ENCODE results near the gene CFAP70. TPM values are rescaled to one million over a fixed set of nuclear protein-coding genes. Genes with fewer than 3 reads are reported as not detected.

CFAP70 gene
- total and polyA plus RNA-seq, 2 of the 8 experiments (the other 6 are each of a cell fraction or from before 2014, with no cell fraction given) = 0.21 to 0.30 TPM

DNA sequence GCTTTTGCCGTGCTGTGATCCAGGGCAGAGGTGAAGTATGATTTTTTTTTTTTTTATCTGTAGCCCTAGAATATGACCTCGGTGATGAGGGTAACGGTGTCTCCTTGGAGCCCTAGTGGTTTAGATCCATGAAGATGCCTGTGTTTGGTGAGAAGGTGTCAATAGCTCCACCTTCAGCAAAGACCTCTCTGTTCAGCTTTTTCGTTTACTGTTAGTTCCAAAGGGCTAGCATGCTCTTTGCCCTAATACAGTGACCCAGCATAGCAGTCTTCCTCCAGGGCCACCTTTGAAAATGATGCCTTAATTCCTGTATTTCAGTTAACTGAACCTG is 105.5 kb downstream of the CFAP70 start:
- no peak overlapping the region for H2BK5ac ChIP-seq (ENCODE audit: low read depth, low read length)

More for the DNA sequence above, 105.5 kb downstream of the CFAP70 start:
- H3K4me1 ChIP-seq (replicated peaks in 1 of 4; ENCODE audit: control insufficient read depth in 3 of 4, insufficient read depth in 4 of 4, low read length in 3 of 4) = peaks cover 0 to 4% (median 3%) of the 10 kb centered on the region in 4 experiments; a peak in 4 of 7 replicates
- H4K5ac ChIP-seq (ENCODE audit: insufficient read length, low read depth, low read length) = no peak overlapping the region
- no peak overlapping the region for H4K8ac ChIP-seq (ENCODE audit: extremely low read depth, insufficient read depth, low read length)
- no peaks in the 10 kb centered on the region for H3K27me3 ChIP-seq (replicated peaks in 1 of 4; ENCODE audit: control insufficient read depth in 3 of 4, extremely low read depth in 1 of 4, insufficient read depth in 3 of 4, low read length in 3 of 4)
- H3K56ac ChIP-seq (replicated peaks; ENCODE audit: insufficient read length, low read depth, low read length) = peak overlapping the region; percentile 44
- peaks cover 3 to 47% of the 10 kb centered on the region in 2 experiments; a peak in 2 of 4 replicates for H3K79me2 ChIP-seq (ENCODE audit: control insufficient read depth in 1 of 2, insufficient read depth in 2 of 2, low read length in 2 of 2)
- H3K9ac ChIP-seq (replicated peaks in 1 of 4; ENCODE audit: extremely low read depth in 1 of 4, low read depth in 3 of 4, low read length in 3 of 4) = peak overlapping the region; percentile 92 to 98 (median 95)
- H3K4me2 ChIP-seq (ENCODE audit: insufficient read depth in 1 of 2, low read depth in 2 of 2, low read length in 2 of 2) = peak overlapping the region; percentile 87 to 92
- H3K9me3 ChIP-seq (ENCODE audit: insufficient read depth in 2 of 2, low read depth in 1 of 2, low read length in 1 of 2) = no peaks in the 10 kb centered on the region
- ChIA-PET CTCF (ENCODE audit: partially characterized antibody) (interaction anchor here (0.5 to 4.2 kb wide), 7 partner anchors 10 to 371 kb away, joined by 3 to 18 read pairs (median 3); no protein-coding TSS in a partner anchor), POLR2A (ENCODE audit: partially characterized antibody) (interaction anchor here (0.6 to 5.1 kb wide), 13 partner anchors 8 to 491 kb away, joined by 3 to 45 read pairs (median 4); partner anchors contain the start of genes ANXA7, PPP3CB and SEC24C)
- H3K4ac ChIP-seq (replicated peaks; ENCODE audit: insufficient read length, low read depth, low read length) = no peak overlapping the region
- H3K4me3 ChIP-seq (ENCODE audit: extremely low read depth in 1 of 4, insufficient read depth in 2 of 4, low read depth in 3 of 4, low read length in 4 of 4) = peak overlapping the region; percentile 90 to 99 (median 97)
- H4K20me1 ChIP-seq (replicated peaks in 1 of 2; ENCODE audit: control insufficient read depth in 1 of 2, insufficient read depth in 2 of 2, low read length in 2 of 2) = no peaks in the 10 kb centered on the region
- DNase-seq (ENCODE audit: low read depth in 1 of 2, low spot score in 2 of 2) = no peak
- no peak for TF ChIP-seq TEAD4 (IDR thresholded peaks at IDR 0.05; ENCODE audit: low read depth, low read length)
- TF ChIP-seq BCL11A (IDR thresholded peaks at IDR 0.05; ENCODE audit: low read depth in 2 of 2, low read length in 2 of 2) = no peak
- TF ChIP-seq, protein P1, sequence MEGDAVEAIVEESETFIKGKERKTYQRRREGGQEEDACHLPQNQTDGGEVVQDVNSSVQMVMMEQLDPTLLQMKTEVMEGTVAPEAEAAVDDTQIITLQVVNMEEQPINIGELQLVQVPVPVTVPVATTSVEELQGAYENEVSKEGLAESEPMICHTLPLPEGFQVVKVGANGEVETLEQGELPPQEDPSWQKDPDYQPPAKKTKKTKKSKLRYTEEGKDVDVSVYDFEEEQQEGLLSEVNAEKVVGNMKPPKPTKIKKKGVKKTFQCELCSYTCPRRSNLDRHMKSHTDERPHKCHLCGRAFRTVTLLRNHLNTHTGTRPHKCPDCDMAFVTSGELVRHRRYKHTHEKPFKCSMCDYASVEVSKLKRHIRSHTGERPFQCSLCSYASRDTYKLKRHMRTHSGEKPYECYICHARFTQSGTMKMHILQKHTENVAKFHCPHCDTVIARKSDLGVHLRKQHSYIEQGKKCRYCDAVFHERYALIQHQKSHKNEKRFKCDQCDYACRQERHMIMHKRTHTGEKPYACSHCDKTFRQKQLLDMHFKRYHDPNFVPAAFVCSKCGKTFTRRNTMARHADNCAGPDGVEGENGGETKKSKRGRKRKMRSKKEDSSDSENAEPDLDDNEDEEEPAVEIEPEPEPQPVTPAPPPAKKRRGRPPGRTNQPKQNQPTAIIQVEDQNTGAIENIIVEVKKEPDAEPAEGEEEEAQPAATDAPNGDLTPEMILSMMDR (IDR thresholded peaks at IDR 0.05; ENCODE audit: control extremely low read depth in 1 of 3, insufficient read depth in 1 of 3, low read depth in 1 of 3, low read length in 3 of 3) = peak in 1 of 3 experiments; percentile 22; a peak in 1 of 4 replicates
- no peak for TF ChIP-seq HDAC2 (IDR thresholded peaks at IDR 0.05; ENCODE audit: borderline replicate concordance in 1 of 2, low read depth in 2 of 2, low read length in 2 of 2)
- no peak overlapping the region for H3K18ac ChIP-seq (ENCODE audit: extremely low read depth, low read length)
- 4% methylated on average over 4 of the region's 4 CpGs; no CpG with 5 or more reads in 1 of the 2 experiments for WGBS, 2 experiments (ENCODE audit: extremely low coverage in 1 of 2, insufficient coverage in 1 of 2, insufficient read length in 1 of 2, insufficient replicate concordance in 2 of 2, low coverage in 1 of 2, low lambda C conversion rate in 2 of 2, missing lambda C conversion rate in 1 of 2)
- H3K23me2 ChIP-seq (ENCODE audit: low read depth, low read length) = peaks cover 7% of the 10 kb centered on the region
- no peak overlapping the region for H4K91ac ChIP-seq (replicated peaks; ENCODE audit: insufficient read length, low read length)
- H3K23ac ChIP-seq (ENCODE audit: insufficient read length) = no peak overlapping the region
- no peak overlapping the region for H3K14ac ChIP-seq (ENCODE audit: insufficient read length)
- no peak overlapping the region for H2BK12ac ChIP-seq (ENCODE audit: low read depth, low read length)
- H3K79me1 ChIP-seq (ENCODE audit: low read depth, low read length) = 0 out of 2 replicates have a peak, but pooled peaks cover 3% of the 10 kb centered on the region
- H2AFZ ChIP-seq (ENCODE audit: low read length) = no peak overlapping the region; the same call in 1 of the 2 replicates
- no peak overlapping the region for H2BK120ac ChIP-seq (replicated peaks; ENCODE audit: low read depth, low read length)
- H2BK20ac ChIP-seq (ENCODE audit: low read length) = no peak overlapping the region
- no peak overlapping the region for H2AK5ac ChIP-seq (ENCODE audit: low read depth, low read length)
- no peak for FAIRE-seq
- no peak overlapping the region; the same call in 1 of the 2 replicates for H2BK15ac ChIP-seq (ENCODE audit: low read length)
- H3K36me3 ChIP-seq (ENCODE audit: control insufficient read depth in 2 of 4, insufficient read depth in 4 of 4, low read length in 3 of 4) = peaks cover 0 to 18% (median 12%) of the 10 kb centered on the region in 4 experiments; a peak in 3 of 8 replicates
- no peak overlapping the region for H3K27ac ChIP-seq (ENCODE audit: low read depth, low read length)
